Stimulated activated CD8-positive, alpha-beta memory T cell treated with anti-CD3 and anti-CD28 coated beads, Interleukin-2, amount 100 ng/mL, for 48 hours (primary cell): Measurements from ENCODE around the gene RPS17.
"Not testable (repeated sequence)": the region's sequence is repeated elsewhere in the genome, so short reads cannot be mapped to it uniquely, and the experiment has no call there.

Source experiments
- DNase-seq, 2 donors: peaks; one replicate each; pipeline ENCODE4 v3.0.0-alpha.2; 2020; ENCODE audit warnings: low read depth in 2 of 2

The RPS17 gene

GRCh38 chr15:82507693-82508092, 32.6 kb downstream of the RPS17 start:
- not testable (repeated sequence) for DNase-seq

- DNase-seq = not testable (repeated sequence)
Observed at GRCh38 chr15:82507087-82507486, 33.2 kb downstream of the RPS17 start.

- DNase-seq = not testable (repeated sequence)
Observed at GRCh38 chr15:82505842-82506241, 34.4 kb downstream of the RPS17 start.

- DNase-seq = not testable (repeated sequence)
Observed at GRCh38 chr15:82504074-82504473, 36.2 kb downstream of the RPS17 start.

- DNase-seq = not testable (repeated sequence)
Observed at GRCh38 chr15:82502700-82503339, 37.4 kb downstream of the RPS17 start.

GRCh38 chr15:82500772-82501171, 39.5 kb downstream of the RPS17 start:
- DNase-seq = not testable (repeated sequence)

GRCh38 chr15:82497978-82498377, 42.3 kb downstream of the RPS17 start:
- DNase-seq = not testable (repeated sequence)

- DNase-seq = not testable (repeated sequence)
Observed at GRCh38 chr15:82488250-82488649, 52.0 kb downstream of the RPS17 start.

GRCh38 chr15:82487045-82487444, 53.2 kb downstream of the RPS17 start:
- not testable (repeated sequence) for DNase-seq
